Stimulated activated CD8-positive, alpha-beta memory T cell treated with anti-CD3 and anti-CD28 coated beads, Interleukin-7, amount 100 ng/mL, for 24 hours (primary cell): ENCODE data around the gene BIRC7.
"Not testable (repeated sequence)": the region's sequence is repeated elsewhere in the genome, so short reads cannot be mapped to it uniquely, and the experiment has no call there.

Experiments
- DNase-seq: peaks from one replicate; pipeline ENCODE4 v3.0.0-alpha.2; 2020; ENCODE audit warnings: low read depth

Gene BIRC7

GRCh38 chr20:63206878-63207277 lies 28.8 kb upstream of the BIRC7 start:
- no peak for DNase-seq

GRCh38 chr20:63208346-63208909 lies 27.3 kb upstream of the BIRC7 start:
- no peak for DNase-seq

- no peak for DNase-seq
These were observed 25.6 kb upstream of the BIRC7 start for GRCh38 chr20:63210011-63210605.

- no peak for DNase-seq
These were observed 23.3 kb upstream of the BIRC7 start for GRCh38 chr20:63212393-63212730.

- no peak for DNase-seq
These were observed 22.9 kb upstream of the BIRC7 start for GRCh38 chr20:63212792-63213191.

GRCh38 chr20:63214514-63214913 lies 21.2 kb upstream of the BIRC7 start:
- DNase-seq: no peak

GRCh38 chr20:63215101-63216040 lies 20.3 kb upstream of the BIRC7 start:
- no peak for DNase-seq

GRCh38 chr20:63216041-63216848 lies 19.5 kb upstream of the BIRC7 start, which contains the start of gene YTHDF1:
TSS of gene YTHDF1 (minus strand) at chr20:63216131. CDS start at chr20:63215892, 239 bp downstream.
- DNase-seq: peak; percentile 89

GRCh38 chr20:63216849-63217471 lies 18.7 kb upstream of the BIRC7 start:
- DNase-seq: no peak

- no peak for DNase-seq
These were observed 18.0 kb upstream of the BIRC7 start for GRCh38 chr20:63217706-63218105.

GRCh38 chr20:63218701-63219446 lies 16.8 kb upstream of the BIRC7 start:
- no peak for DNase-seq

GRCh38 chr20:63219447-63219821 lies 16.3 kb upstream of the BIRC7 start:
- DNase-seq: no peak

GRCh38 chr20:63219866-63220521 lies 15.7 kb upstream of the BIRC7 start:
- DNase-seq: no peak

GRCh38 chr20:63220696-63221399 lies 14.9 kb upstream of the BIRC7 start:
- DNase-seq: no peak

GRCh38 chr20:63221400-63222053 lies 14.2 kb upstream of the BIRC7 start:
- not testable (repeated sequence) for DNase-seq

- no peak for DNase-seq
These were observed 13.2 kb upstream of the BIRC7 start for GRCh38 chr20:63222541-63222940.

GRCh38 chr20:63223121-63223825 lies 12.4 kb upstream of the BIRC7 start:
- no peak for DNase-seq

- no peak for DNase-seq
These were observed 11.9 kb upstream of the BIRC7 start for GRCh38 chr20:63223826-63224207.
